GM19324 (cell line): Measurements from ENCODE around the gene CGRRF1.

ENCODE experiments used
- ATAC-seq: cut with Tn5 transposase; IDR thresholded peaks from one replicate; pipeline ENCODE4 v1.9.1; 2021; ENCODE audit warnings: mild to moderate bottlenecking, moderate library complexity; ENCODE audit not compliant: unreplicated experiment, low FRiP score

CGRRF1 gene

GRCh38 chr14:54537651-54538050 is 27.9 kb downstream of the CGRRF1 start:
- ATAC-seq = no peak

DNA sequence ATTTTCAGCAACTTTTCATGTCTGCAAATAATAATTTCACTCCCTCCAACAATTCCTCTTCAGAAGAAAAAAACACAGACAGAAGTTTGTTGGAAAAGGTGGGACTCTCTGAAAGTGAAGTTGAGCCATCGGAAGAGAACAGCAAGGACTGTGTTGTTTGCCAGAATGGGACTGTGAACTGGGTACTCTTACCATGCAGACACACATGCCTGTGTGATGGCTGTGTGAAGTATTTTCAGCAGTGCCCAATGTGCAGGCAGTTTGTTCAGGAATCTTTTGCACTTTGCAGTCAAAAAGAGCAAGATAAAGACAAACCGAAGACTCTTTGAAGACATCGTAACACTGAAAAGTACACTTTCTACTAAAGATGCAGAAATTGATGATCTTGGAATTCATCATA is 28.3 kb downstream of the CGRRF1 start:
- ATAC-seq = no peak

DNA sequence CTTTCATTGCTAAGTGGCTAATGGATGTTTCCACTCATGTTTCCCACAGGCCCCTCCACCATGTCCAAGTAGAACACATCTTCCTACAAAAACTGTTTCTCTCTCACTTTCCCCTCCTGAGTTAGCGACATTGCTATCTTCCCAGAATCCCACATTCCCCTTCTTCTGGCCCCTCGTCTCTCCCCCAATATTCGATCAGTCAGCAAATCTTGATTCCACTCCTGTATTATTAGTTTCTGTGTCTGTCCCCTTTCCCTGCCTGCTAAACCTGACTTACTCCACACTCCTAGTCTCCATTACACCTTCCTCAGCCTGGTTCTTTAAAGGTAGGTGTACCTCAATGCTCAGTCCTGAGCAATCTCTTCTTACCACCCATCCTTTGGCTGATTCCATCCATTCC is 37.9 kb downstream of the CGRRF1 start:
- no peak for ATAC-seq

DNA sequence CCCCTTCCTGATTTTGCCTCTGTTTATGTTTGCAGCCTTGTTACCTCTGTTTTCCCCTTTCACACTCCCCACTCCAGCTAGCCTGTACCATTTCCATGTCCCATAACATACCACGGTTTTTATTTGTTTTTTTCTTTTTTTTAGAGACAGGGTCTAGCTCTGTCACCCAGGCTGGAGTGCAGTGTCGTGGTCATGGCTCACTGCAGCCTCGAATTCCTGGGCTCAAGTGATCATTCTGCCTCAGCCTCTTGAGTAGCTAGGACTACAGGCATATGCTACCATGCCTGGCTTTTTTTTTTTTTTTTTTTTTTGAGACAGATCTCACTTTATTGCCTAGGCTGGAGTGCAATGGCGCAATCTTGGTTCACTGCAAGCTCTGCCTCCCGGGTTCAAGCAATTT is 38.8 kb downstream of the CGRRF1 start:
- no peak for ATAC-seq

DNA sequence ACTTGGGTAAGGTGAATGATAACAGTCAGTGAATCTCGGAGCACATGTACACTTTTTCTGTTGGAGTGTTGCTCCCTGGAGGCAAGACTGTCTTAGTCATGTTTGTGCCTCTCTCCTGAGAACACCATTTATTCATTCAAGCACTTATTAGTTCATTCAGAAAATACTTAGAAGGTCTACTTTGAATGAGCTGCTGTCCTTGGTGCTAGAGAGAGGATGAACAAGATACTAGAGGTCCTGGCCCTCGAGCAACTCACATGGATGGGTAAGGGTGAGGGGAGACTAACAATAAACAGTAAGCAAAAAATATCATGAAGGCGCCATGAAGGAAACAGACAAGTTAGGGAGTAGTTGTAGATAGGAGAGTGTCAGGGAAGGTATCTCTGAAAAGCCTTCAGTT is 40.2 kb downstream of the CGRRF1 start:
- ATAC-seq = no peak

DNA sequence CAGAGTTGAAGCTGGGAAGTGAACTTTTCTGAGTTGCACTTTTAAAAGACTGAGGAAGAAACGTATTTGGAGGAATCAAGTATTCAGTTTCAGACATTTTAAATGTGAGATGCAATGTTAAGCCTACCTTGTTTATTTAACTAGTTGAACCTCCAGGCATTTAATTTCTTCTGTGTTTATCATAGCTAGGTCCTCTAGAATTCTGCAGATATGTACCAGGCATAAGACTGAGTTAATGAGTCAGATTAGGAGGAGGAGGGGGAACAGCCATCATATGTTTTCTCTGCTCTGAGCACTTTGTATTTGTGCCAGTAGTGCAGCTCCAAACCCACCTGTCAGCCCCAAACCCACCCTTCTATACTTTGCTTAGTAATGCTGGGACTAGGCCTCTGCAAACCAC is 40.8 kb downstream of the CGRRF1 start:
- no peak for ATAC-seq

DNA sequence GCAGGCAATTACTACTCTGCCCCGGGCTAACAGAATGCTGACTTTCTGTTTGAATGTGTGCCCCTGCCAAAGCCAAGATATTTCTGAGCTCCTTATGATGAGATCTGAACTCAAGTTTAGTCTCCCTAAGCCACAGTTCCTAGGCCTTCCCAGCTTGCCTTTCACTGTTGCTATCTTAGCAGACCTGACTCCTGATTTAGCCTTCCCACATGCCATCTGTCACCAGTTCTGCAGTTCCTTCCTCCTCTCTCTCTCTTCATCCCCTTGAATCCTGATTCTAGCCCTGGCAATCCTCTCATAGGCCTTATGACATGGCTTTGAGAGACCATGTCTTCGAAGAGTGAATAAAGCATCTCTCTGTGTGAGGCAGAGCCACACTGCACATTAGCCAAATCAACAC is 44.7 kb downstream of the CGRRF1 start:
- ATAC-seq = no peak

DNA sequence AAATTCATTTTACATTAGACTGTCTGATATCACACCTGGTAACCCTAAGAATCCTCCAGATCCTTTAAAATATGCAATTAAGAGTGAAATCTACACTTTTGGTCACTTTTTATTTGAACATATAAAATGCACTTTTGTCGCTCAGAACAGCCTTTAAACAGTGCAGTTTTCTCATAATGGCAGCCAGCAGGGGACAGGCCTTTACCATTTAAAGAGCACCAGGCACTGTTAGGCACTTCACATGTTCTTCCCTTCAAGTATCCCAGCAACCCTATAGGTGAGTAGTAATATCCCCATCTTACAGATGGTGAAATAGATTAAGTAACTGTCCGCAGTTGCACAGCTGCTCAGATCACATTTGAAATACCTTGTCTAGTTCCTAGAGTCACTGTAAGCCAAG is 45.9 kb downstream of the CGRRF1 start:
- ATAC-seq = no peak

DNA sequence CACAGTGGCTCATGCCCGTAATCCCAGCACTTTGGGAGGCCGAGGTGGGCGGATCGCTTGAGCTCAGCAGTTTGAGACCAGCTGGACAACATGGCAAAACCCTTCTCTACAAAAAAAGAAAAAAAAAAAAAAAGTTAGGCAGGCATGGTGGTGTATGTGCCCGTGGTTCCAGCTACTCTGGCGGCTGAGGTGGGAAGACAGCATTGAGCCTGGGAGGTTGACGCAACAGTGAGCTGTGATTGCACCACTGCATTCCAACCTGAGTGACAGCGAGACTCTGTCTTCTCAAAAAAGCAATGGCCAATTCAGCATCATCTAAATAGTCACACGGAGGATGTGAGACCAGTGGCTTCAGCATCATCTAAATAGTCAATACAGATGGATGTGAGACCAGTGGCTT is 46.8 kb downstream of the CGRRF1 start:
- no peak for ATAC-seq

GRCh38 chr14:54562334-54562733 is 52.6 kb downstream of the CGRRF1 start:
- no peak for ATAC-seq

DNA sequence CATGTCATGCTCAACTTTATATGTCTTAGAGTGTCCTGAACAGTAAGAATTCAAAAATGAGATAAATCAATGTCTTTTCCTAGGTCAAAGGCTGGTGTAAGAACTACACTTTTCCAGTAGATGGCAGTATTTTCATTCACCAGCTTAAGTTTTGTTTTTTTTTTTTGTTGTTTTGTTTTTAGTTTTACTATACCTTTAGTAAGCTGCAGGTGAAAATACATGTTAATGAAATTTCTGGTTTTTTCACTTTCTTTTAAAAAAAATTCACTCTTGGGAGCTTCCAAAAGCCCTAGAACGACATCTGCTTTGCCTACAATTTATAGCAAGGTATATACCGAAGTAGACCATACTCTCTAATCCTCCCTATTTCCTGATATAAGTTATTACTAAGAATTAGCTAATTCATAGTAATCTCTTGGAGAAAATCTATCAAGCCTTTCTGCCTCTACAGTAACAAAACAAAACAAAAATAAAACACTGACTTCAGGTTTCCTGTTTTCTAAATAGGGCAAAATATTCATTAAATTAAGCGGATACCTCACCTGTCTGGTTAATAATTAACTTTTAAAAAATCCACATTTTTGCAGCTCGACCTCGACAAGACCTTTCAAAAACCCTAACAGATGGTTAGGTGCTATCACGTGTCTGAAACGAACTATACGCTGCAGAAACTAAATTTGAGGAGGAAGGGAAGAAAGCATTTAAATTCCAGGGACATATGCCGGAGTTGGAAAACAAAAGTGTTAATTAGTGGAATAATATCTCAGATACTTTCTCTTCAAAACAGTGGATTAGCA is 54.6 kb downstream of the CGRRF1 start:
- ATAC-seq = no peak

- peak; percentile 44 for ATAC-seq
Observed at GRCh38 chr14:54564868-54565784, 55.4 kb downstream of the CGRRF1 start.

DNA sequence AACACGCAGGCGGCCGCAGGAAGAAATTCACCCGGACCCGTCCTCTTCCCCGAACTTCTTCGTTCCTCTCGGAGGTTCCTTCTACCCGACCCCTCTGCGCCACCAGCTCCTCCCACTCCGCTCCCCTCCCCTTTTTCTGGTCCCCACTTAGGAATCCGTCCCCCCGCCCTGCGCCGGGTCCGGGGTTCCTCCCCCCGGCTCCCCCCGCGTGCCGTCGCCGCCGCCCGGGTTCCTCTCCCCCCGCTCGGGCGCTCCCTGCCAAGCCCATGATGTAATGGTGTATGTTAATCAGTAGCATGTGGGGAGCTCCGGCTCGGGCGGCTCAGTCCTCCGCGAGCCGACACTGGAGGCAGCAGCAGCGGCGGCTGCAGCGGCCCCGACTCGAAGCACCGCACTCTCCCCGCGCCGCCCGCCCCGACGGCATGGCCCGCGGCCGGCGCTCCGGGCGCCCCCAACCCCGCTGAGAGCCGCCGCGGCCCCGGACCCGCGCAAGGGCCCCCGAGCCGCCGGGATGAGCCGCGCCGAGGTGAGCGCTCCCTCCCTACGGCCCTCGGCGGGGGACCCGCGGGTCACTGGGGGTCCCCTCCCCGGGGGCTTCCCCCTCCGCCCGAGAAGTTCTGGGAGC is 56.2 kb downstream of the CGRRF1 start:
- ATAC-seq = peak; percentile 54

GRCh38 chr14:54566410-54567223 is 56.9 kb downstream of the CGRRF1 start, which contains the start of gene SAMD4A:
Gene SAMD4A (plus strand): TSS chr14:54567128. CDS start chr14:54567917, 789 bp downstream.
- peak; percentile 33 for ATAC-seq

DNA sequence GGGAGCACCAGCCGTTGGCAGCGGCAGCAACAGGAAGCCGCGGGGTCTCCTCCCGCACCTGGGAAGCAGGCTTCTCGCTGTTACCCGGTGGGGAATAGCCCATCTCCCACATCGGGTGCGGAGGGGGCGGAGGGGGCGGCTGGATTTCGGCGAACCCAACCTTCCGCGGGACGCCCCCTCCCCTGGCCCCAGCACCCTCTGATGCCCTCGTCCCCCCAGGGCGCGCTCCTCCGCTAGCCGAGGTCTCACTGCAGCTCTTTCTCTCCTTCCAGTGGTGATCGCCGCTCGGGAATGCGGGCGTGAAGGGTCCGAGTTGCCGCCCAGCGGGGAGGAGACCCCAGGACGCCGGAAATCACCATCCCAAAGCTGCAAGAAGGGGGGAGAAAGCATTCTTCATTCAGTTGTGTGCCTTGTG is 57.5 kb downstream of the CGRRF1 start:
- ATAC-seq = peak; percentile 1

- ATAC-seq = peak; percentile 20
Observed at GRCh38 chr14:54567639-54568561, 58.2 kb downstream of the CGRRF1 start.

DNA sequence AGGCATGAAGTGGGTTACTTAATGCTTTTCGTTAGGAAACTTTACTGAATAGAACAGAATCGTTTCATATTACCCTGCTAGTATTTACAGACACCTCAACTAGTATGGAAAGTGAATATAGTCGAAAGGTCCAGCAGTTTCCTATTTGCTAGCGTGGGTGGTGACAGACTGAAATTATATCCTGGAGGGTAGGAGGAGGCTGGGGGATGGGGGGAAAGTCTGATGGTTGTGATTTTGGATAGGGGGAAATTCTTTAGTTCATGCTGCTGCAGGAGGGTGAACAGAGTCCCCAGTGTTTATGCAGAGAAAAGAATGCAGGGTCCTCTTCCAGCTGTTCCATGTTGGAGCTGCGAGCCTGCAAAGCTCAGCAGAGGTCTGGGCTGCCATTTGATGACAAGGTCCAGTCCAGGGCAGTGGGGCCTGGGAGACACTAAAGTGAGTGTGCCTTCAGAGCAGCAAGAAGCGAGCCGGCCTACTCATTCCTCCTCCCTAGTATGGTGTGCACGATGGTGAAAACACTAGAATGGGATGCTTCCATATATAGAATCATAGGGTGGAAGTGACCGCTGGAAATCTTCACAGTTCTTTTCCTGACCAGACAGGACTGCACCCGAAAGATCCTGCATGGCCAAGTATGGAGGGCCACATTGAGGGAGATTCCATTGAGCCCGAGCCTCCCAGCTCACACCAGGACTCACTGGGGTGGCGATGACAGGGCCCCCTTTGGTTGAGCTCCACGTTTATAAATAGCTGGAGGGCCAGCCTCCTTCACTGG is 59.3 kb downstream of the CGRRF1 start:
- ATAC-seq = no peak

GRCh38 chr14:54570047-54570446 is 60.3 kb downstream of the CGRRF1 start:
- no peak for ATAC-seq
